Endothelial cell of umbilical vein (primary cell): ENCODE results near the gene PLXNA1. TPM values are rescaled to one million over a fixed set of nuclear protein-coding genes. Genes with fewer than 3 reads are reported as not detected.

Experiments
- BruUV-seq: library from RNA; stranded (reverse); fragments of 400-500 nt; replicated peaks from 2 replicates; lab custom pipeline; 2021; lab: Mats Ljungman, UMichigan
- CTCF ChIA-PET: fragments of 300-600, 350-600 bp; sonication (Branson Sonifier 250); formaldehyde crosslinking; loops from one replicate; lab custom pipeline; 2021; ENCODE audit warnings: antibody characterized with exemption, inconsistent platforms; lab: Charles Lee
- POLR2A ChIA-PET: fragments of 300-600, 350-600 bp; sonication (Branson Sonifier 250); formaldehyde crosslinking; loops from one replicate; lab custom pipeline; 2021; ENCODE audit warnings: antibody characterized with exemption, inconsistent platforms; lab: Charles Lee
- DNase-seq: peaks from one replicate; pipeline ENCODE4 v3.0.0-alpha.2; 2011; ENCODE audit warnings: low read depth, low spot score
- FAIRE-seq: peaks from 2 replicates; lab custom pipeline; 2011; peaks lifted over from hg19 to GRCh38; lab: Jason Lieb, UNC
- H2AFZ ChIP-seq: 2 replicates; pipeline ENCODE4 v1.6.0; 2012; ENCODE audit warnings: low read depth, low read length, control low read depth, inconsistent platforms
- H3K27ac ChIP-seq: 2 replicates; pipeline ENCODE4 v1.5.1; 2011; ENCODE audit warnings: low read depth, mild to moderate bottlenecking, control low read depth, low read length, moderate library complexity; ENCODE audit not compliant: insufficient read depth
- H3K27me3 ChIP-seq, 2 experiments: 2 replicates each; pipeline versions ENCODE4 v1.6.0 to v1.6.1; 2011; ENCODE audit warnings: low read length in 2 of 2, mixed read lengths in 1 of 2; ENCODE audit not compliant: control insufficient read depth in 2 of 2, insufficient read depth in 2 of 2
- H3K36me3 ChIP-seq, 2 experiments: 2 replicates in 1 of 2; 3 replicates in 1 of 2; pipeline ENCODE4 v1.5.1; 2011; ENCODE audit warnings: low read length in 2 of 2, mild to moderate bottlenecking in 1 of 2, moderate library complexity in 1 of 2; ENCODE audit not compliant: control insufficient read depth in 2 of 2, insufficient read depth in 2 of 2; ENCODE audit errors: extremely low read depth in 1 of 2
- H3K4me1 ChIP-seq: 3 replicates; pipeline ENCODE4 v1.5.1; 2011; ENCODE audit warnings: mild to moderate bottlenecking, low read length; ENCODE audit not compliant: control insufficient read depth, insufficient read depth; ENCODE audit errors: extremely low read depth
- H3K4me2 ChIP-seq: 2 replicates; pipeline ENCODE4 v1.6.1; 2011; ENCODE audit warnings: low read length, control low read depth, mixed read lengths; ENCODE audit not compliant: insufficient read depth
- H3K4me3 ChIP-seq, 3 experiments: fragments of 200-600 bp in 1 of 3; sonication (generic), shearing (Covaris generic) in 1 of 3; replicated peaks in 1 of 3; 2 replicates each; pipeline ENCODE4 v1.5.1; 2011 to 2016; ENCODE audit warnings: control low read depth in 3 of 3, low read length in 3 of 3, mild to moderate bottlenecking in 2 of 3, inconsistent platforms in 1 of 3, low read depth in 1 of 3, moderate library complexity in 1 of 3; ENCODE audit not compliant: insufficient read depth in 1 of 3
- H3K79me2 ChIP-seq: 2 replicates; pipeline ENCODE4 v1.6.0; 2012; ENCODE audit warnings: low read length, inconsistent platforms; ENCODE audit not compliant: control insufficient read depth, insufficient read depth
- H3K9ac ChIP-seq: replicated peaks from 2 replicates; pipeline ENCODE3; 2011; ENCODE audit warnings: low read length, control low read depth; ENCODE audit not compliant: insufficient read depth; ENCODE audit errors: extremely low read depth
- H3K9me1 ChIP-seq: replicated peaks from 3 replicates; pipeline ENCODE4 v1.6.0; 2011; ENCODE audit warnings: mild to moderate bottlenecking, low read length; ENCODE audit not compliant: control insufficient read depth, insufficient read depth; ENCODE audit errors: extremely low read depth
- H3K9me3 ChIP-seq: replicated peaks from 2 replicates; pipeline ENCODE4 v1.5.1; 2012; ENCODE audit warnings: low read length, inconsistent platforms; ENCODE audit not compliant: control insufficient read depth, insufficient read depth
- H4K20me1 ChIP-seq: replicated peaks from 2 replicates; pipeline ENCODE3; 2011; ENCODE audit warnings: mild to moderate bottlenecking, low read length; ENCODE audit not compliant: control insufficient read depth, insufficient read depth; ENCODE audit errors: extremely low read depth
- CTCF ChIP-seq, 2 donors: IDR thresholded peaks; 1 replicate in 1 of 2; 2 replicates in 1 of 2; pipeline ENCODE4 v1.5.1; 2011; ENCODE audit warnings: low read length in 2 of 2, mild to moderate bottlenecking in 2 of 2, moderate library complexity in 2 of 2, control low read depth in 1 of 2, inconsistent platforms in 1 of 2, low read depth in 1 of 2; ENCODE audit not compliant: insufficient read depth in 1 of 2; ENCODE audit errors: extremely low read depth in 1 of 2
- EZH2 ChIP-seq: IDR thresholded peaks from 2 replicates; pipeline ENCODE4 v1.6.1; 2012; ENCODE audit warnings: borderline replicate concordance, low read depth, mild to moderate bottlenecking, moderate library complexity, low read length, inconsistent platforms; ENCODE audit not compliant: severe bottlenecking
- FOS ChIP-seq: IDR thresholded peaks from 2 replicates; pipeline ENCODE4 v1.6.1; 2011; ENCODE audit warnings: mild to moderate bottlenecking, low read length, moderate library complexity, borderline replicate concordance; ENCODE audit not compliant: insufficient read depth
- GATA2 ChIP-seq: IDR thresholded peaks from 2 replicates; pipeline ENCODE4 v1.7.0; 2011; ENCODE audit warnings: low read depth, mild to moderate bottlenecking, moderate library complexity, mixed read lengths, low read length; ENCODE audit not compliant: insufficient read length, insufficient read depth
- JUN ChIP-seq: IDR thresholded peaks from 2 replicates; pipeline ENCODE4 v1.6.1; 2011; ENCODE audit warnings: borderline replicate concordance, low read depth; ENCODE audit not compliant: insufficient read length, insufficient read depth
- MAX ChIP-seq: IDR thresholded peaks from 2 replicates; pipeline ENCODE4 v1.6.1; 2011; ENCODE audit not compliant: insufficient read depth, insufficient read length
- MYC ChIP-seq: IDR thresholded peaks from one replicate; pipeline ENCODE4 v1.6.1; 2011; ENCODE audit warnings: mild to moderate bottlenecking, low read depth, low read length
- POLR2A ChIP-seq: IDR thresholded peaks from 2 replicates; pipeline ENCODE4 v1.6.1; 2012; ENCODE audit warnings: low read depth, mild to moderate bottlenecking, control low read depth, low read length
- POLR2AphosphoS5 ChIP-seq: IDR thresholded peaks from 2 replicates; pipeline ENCODE4 v1.6.1; 2012; ENCODE audit warnings: low read depth, mild to moderate bottlenecking, control low read depth, low read length, moderate library complexity; ENCODE audit not compliant: insufficient read depth
- dilution Hi-C: fragments of 300-500 bp; cut with MboI; formaldehyde crosslinking; loops from one replicate; pipeline ENCODE4 v1.15.0; 2019; ENCODE audit warnings: low sequenced_read_pairs; ENCODE audit not compliant: extremely low pct_ligation_motif_present
- intact Hi-C: fragments of 100-400 bp; cut with micrococcal nuclease; formaldehyde crosslinking; loops from one replicate; pipeline ENCODE4 v1.10.0; 2022
- polyA plus RNA-seq, 4 experiments: library from polyadenylated mRNA; depleted of rRNA in 3 of 4; stranded (reverse) in 3 of 4; unstranded in 1 of 4; fragments of >200 nt; gene quantifications; 2 replicates each; pipeline versions ENCODE4 v1.2.1 to v1.2.3, GENCODE V29; 2011 to 2012; ENCODE audit warnings: missing spikeins in 1 of 4
- total RNA-seq: library from RNA; stranded (reverse); gene quantifications from 2 replicates; pipeline ENCODE4 v1.2.3, GENCODE V29; 2021

Gene PLXNA1
- total and polyA plus RNA-seq, 2 donors (not counting 3 experiments of a cell fraction or from before 2014, with no cell fraction given) = 14.1 to 18.4 TPM

GRCh38 chr3:126996905-126997304 is 14.0 kb downstream of the PLXNA1 start:
- no peak overlapping the region for H3K27ac ChIP-seq
- no peaks in the 10 kb centered on the region for H3K79me2 ChIP-seq
- CTCF ChIA-PET = interaction anchor here (1.0 to 2.0 kb wide), 3 partner anchors 12 to 245 kb away, joined by 3 to 8 read pairs (median 3); no protein-coding TSS in a partner anchor
- no peaks in the 10 kb centered on the region for H3K9me3 ChIP-seq
- H2AFZ ChIP-seq = no peak overlapping the region
- H3K36me3 ChIP-seq = no peaks in the 10 kb centered on the region
- peaks cover 4% of the 10 kb centered on the region for H3K4me1 ChIP-seq
- no peak for FAIRE-seq
- dilution Hi-C loops = no loop called here
- no peaks in the 10 kb centered on the region for H3K9me1 ChIP-seq
- BruUV-seq = no TSS peak
- POLR2A ChIA-PET = no interaction called here
- H3K4me3 ChIP-seq = no peak overlapping the region
- TF ChIP-seq POLR2A (no peak), POLR2AphosphoS5 (no peak), MYC (no peak)
- no peak for DNase-seq
- no peak overlapping the region for H3K9ac ChIP-seq
- no peak overlapping the region for H3K4me2 ChIP-seq
- intact Hi-C loops = no loop called here
- H4K20me1 ChIP-seq = no peaks in the 10 kb centered on the region
- no peaks in the 10 kb centered on the region for H3K27me3 ChIP-seq

- H3K9me1 ChIP-seq = no peaks in the 10 kb centered on the region
- H3K79me2 ChIP-seq = no peaks in the 10 kb centered on the region
- H4K20me1 ChIP-seq = no peaks in the 10 kb centered on the region
- H2AFZ ChIP-seq = no peak overlapping the region
- no peak for FAIRE-seq
- ChIA-PET POLR2A (no interaction called here), CTCF (interaction anchor here (2.0 kb wide), 1 partner anchor 13 kb away, joined by 8 read pairs; no protein-coding TSS in a partner anchor)
- intact Hi-C loops = no loop called here
- H3K4me1 ChIP-seq = peaks cover 8% of the 10 kb centered on the region
- DNase-seq = no peak
- H3K36me3 ChIP-seq = no peaks in the 10 kb centered on the region
- H3K4me3 ChIP-seq = no peak overlapping the region
- no TSS peak for BruUV-seq
- no peak overlapping the region for H3K27ac ChIP-seq
- no peak overlapping the region for H3K4me2 ChIP-seq
- dilution Hi-C loops = no loop called here
- H3K27me3 ChIP-seq = no peaks in the 10 kb centered on the region
- H3K9me3 ChIP-seq = no peaks in the 10 kb centered on the region
- TF ChIP-seq GATA2 = no peak
- no peak for TF ChIP-seq EZH2
- TF ChIP-seq POLR2A = no peak
- TF ChIP-seq MYC = no peak
- no peak for TF ChIP-seq JUN
- TF ChIP-seq FOS = no peak
- no peak for TF ChIP-seq POLR2AphosphoS5
- no peak for TF ChIP-seq MAX
- no peak for TF ChIP-seq CTCF (IDR thresholded peaks at IDR 0.05; ENCODE audit: extremely low read depth in 1 of 2, insufficient read depth in 1 of 2, low read depth in 1 of 2, low read length in 2 of 2)
- no peak overlapping the region for H3K9ac ChIP-seq
Measured at GRCh38 chr3:126997455-126998038, 14.6 kb downstream of the PLXNA1 start.
